Lower leg skin (tissue), 3 donors: Measurements from ENCODE around the gene LYPD8.

Source experiments
- CTCF ChIP-seq, 3 donors: fragments of 450-650 bp; IDR thresholded peaks; one replicate each; pipeline ENCODE4 v1.5.1; 2016; ENCODE audit warnings: antibody characterized with exemption in 3 of 3, mild to moderate bottlenecking in 3 of 3, moderate library complexity in 2 of 3
- POLR2A ChIP-seq, 2 donors: fragments of 450-650 bp; IDR thresholded peaks; one replicate each; pipeline ENCODE4 v1.6.1; 2016 to 2017; ENCODE audit warnings: antibody characterized with exemption in 2 of 2, mild to moderate bottlenecking in 1 of 2, moderate library complexity in 1 of 2

GRCh38 chr1:248791010-248791409 is 35.5 kb upstream of the LYPD8 start:
- TF ChIP-seq CTCF (IDR thresholded peaks at IDR 0.05) (no peak), POLR2A (IDR thresholded peaks at IDR 0.05) (no peak)
